ENCODE results near the gene ASB18. TPM values are rescaled to one million over a fixed set of nuclear protein-coding genes. Genes with fewer than 3 reads are reported as not detected.

Gene ASB18
- total and polyA plus RNA-seq, 3 experiments from 2014 or later: not detected

Other genes with a start within 250 kb of the ASB18 start
- not detected for gene GBX2, start 96.0 kb downstream of the ASB18 start, total RNA-seq
- gene GBX2, start 96.0 kb downstream of the ASB18 start, polyA plus RNA-seq: not detected

Measured in CD8-positive, alpha-beta memory T cell (primary cell).